Measurements from ENCODE around the gene ATXN1.

GRCh38 chr6:16369989-16370388, 391.3 kb downstream of the ATXN1 start:
- TF ChIP-seq PATZ1 (CRISPR knock-in tag; IDR thresholded peaks at IDR 0.05; ENCODE audit: borderline replicate concordance), result no peak
- no peak for TF ChIP-seq ARNTL (CRISPR knock-in tag; IDR thresholded peaks at IDR 0.05; ENCODE audit: borderline replicate concordance, low read depth)
